ENCODE measurements around the gene PLA2G4A.

- TF ChIP-seq CTCF (IDR thresholded peaks at IDR 0.05; ENCODE audit: insufficient read depth, low read length), result no peak
- TF ChIP-seq GABPA (IDR thresholded peaks at IDR 0.05; ENCODE audit: low read depth), result no peak
- no peak for TF ChIP-seq SPI1 (IDR thresholded peaks at IDR 0.05; ENCODE audit: borderline replicate concordance, low read depth)
- no peak for TF ChIP-seq REST (IDR thresholded peaks at IDR 0.05; ENCODE audit: insufficient replicate concordance, low read depth)
Observed at GRCh38 chr1:186843226-186843625, 14.5 kb downstream of the PLA2G4A start.
